ENCODE measurements around the gene SARDH.

SARDH gene

DNA sequence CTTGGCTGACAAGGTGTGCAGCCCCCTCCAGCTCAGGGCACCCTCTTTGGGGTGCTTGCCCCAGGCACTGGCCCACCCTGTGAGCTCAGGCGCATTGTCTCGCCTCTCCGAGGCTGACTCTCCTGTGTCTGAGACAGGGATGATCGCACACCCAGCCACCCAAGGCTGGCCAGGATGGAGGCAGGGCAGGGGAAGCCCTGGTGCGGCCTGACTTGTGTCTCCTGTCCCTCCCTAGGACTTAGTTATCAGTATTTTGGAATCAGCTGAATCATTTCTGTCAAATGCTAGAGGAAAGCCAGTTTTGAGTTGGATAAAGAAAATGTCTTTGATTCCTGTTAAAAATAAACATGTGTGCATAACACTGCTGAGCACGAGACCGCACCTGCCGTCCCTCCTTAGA lies 104.5 kb downstream of the SARDH start:
- TF ChIP-seq, protein P1, sequence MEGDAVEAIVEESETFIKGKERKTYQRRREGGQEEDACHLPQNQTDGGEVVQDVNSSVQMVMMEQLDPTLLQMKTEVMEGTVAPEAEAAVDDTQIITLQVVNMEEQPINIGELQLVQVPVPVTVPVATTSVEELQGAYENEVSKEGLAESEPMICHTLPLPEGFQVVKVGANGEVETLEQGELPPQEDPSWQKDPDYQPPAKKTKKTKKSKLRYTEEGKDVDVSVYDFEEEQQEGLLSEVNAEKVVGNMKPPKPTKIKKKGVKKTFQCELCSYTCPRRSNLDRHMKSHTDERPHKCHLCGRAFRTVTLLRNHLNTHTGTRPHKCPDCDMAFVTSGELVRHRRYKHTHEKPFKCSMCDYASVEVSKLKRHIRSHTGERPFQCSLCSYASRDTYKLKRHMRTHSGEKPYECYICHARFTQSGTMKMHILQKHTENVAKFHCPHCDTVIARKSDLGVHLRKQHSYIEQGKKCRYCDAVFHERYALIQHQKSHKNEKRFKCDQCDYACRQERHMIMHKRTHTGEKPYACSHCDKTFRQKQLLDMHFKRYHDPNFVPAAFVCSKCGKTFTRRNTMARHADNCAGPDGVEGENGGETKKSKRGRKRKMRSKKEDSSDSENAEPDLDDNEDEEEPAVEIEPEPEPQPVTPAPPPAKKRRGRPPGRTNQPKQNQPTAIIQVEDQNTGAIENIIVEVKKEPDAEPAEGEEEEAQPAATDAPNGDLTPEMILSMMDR (IDR thresholded peaks at IDR 0.05; ENCODE audit: low read depth, low read length, missing control alignments), result no peak
- Histone ChIP-seq H3K4me3 (ENCODE audit: low read depth, low read length) (no peak overlapping the region), H3K36me3 (replicated peaks) (no peaks in the 10 kb centered on the region), H3K27me3 (replicated peaks) (peaks cover 10% of the 10 kb centered on the region), H3K27ac (no peak overlapping the region)
- DNase-seq, result no peak
- in situ Hi-C loops (cut with HindIII; ENCODE audit: low pct_ligation_motif_present, low sequenced_read_pairs), result no loop called here

- TF ChIP-seq, protein P1 (IDR thresholded peaks at IDR 0.05; ENCODE audit: low read depth, low read length, missing control alignments), result no peak
- no peak overlapping the region for H3K4me3 ChIP-seq (ENCODE audit: low read depth, low read length)
- no peak for DNase-seq
- no peak overlapping the region for H3K27ac ChIP-seq
- H3K36me3 ChIP-seq (replicated peaks), result no peaks in the 10 kb centered on the region
- H3K27me3 ChIP-seq (replicated peaks), result peaks cover 9% of the 10 kb centered on the region
- in situ Hi-C loops (cut with HindIII; ENCODE audit: low pct_ligation_motif_present, low sequenced_read_pairs), result no loop called here
These were observed 105.1 kb downstream of the SARDH start for GRCh38 chr9:133632806-133633680.

DNA sequence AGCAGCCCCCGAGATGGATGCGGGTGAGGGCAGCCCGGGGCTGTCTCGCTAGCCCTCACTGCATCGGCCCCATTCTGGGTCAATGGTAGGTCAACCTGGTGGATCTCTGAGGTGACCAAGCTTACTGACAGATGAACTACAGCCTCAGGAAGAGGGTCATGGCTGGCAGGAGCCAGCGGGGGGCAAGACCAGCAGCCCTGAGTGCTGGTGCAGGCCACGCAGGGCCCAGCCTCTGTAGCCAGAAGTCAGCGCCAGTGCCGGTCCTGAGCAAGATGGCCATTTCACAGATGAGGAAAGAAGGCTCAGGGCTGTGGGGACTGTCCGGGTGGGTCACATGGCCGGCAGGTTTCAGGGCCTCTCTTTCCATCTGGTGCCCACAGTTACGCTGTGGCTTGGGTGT lies 107.0 kb downstream of the SARDH start:
- TF ChIP-seq, protein P1 (IDR thresholded peaks at IDR 0.05; ENCODE audit: low read depth, low read length, missing control alignments), result no peak
- Histone ChIP-seq H3K27me3 (replicated peaks) (peaks cover 3% of the 10 kb centered on the region), H3K27ac (no peak overlapping the region), H3K4me3 (ENCODE audit: low read depth, low read length) (no peak overlapping the region), H3K36me3 (replicated peaks) (no peaks in the 10 kb centered on the region)
- in situ Hi-C loops (cut with HindIII; ENCODE audit: low pct_ligation_motif_present, low sequenced_read_pairs), result no loop called here
- no peak for DNase-seq

DNA sequence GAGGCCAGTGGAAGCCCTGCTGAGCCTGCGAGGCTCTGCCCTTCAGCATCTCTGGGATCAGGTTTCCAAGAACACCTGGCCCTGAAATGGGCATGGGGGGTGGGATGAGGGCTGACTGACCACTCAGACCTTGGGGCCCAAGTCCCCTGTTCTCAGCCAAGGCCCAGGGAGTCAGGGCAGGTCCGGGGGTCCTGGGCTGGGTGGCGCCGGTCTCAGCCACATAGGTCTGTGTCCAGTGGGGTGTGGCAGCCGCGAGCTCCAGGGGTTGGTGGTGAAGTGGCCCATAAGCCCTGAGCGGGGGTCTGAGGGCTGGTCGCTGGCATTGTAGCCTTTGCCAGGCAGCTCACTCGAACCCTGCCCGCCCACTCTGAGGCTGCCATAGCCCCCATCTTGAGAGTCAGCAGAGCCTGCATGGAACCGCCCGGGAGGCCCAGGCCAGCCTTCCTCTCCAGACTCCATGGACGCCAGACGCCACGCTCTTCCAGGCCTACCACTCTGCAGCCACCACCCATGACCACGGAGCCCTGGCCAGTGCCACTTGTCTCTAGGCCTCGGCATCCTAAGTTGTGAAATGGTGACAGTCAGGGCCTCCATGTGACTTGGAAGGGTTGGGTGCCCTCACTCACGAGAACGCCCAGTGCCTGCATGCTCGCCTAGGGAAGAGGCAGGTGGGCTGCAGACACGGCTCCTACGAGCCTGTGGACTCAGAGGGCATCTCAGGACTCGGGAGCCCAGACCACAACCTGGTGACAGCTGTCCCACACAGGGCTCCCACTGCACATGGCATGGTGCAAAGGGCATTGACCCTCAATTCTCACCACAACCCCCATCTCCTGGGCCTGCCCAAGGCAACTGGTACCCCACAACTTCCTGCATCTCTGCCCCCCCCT lies 108.7 kb downstream of the SARDH start:
- no peak overlapping the region for H3K27ac ChIP-seq
- H3K36me3 ChIP-seq (replicated peaks), result no peaks in the 10 kb centered on the region
- no peaks in the 10 kb centered on the region for H3K27me3 ChIP-seq (replicated peaks)
- TF ChIP-seq, protein P1 (IDR thresholded peaks at IDR 0.05; ENCODE audit: low read depth, low read length, missing control alignments), result no peak
- in situ Hi-C loops (cut with HindIII; ENCODE audit: low pct_ligation_motif_present, low sequenced_read_pairs), result no loop called here
- DNase-seq, result no peak
- H3K4me3 ChIP-seq (ENCODE audit: low read depth, low read length), result no peak overlapping the region

DNA sequence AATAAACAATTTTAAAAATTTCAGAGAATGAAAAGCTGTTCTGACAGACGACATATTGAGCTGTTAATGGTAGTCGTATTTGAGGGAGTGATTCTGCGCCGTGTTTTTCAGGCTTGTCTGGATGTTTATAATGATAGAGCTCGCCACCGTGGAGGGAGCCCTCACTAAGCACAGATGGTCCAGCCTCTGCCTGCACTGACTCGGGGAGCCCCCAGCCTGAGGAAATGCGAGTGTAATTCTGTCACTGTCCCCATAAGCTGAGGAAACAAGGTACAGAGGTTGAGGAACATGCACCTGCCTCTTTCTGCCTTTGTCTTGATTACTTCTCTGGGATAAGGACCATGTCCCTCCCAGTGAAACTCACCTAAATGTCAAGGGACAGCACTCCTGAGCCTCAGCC lies 109.4 kb downstream of the SARDH start:
- TF ChIP-seq, protein P1 (IDR thresholded peaks at IDR 0.05; ENCODE audit: low read depth, low read length, missing control alignments), result no peak
- no peak for DNase-seq
- H3K4me3 ChIP-seq (ENCODE audit: low read depth, low read length), result no peak overlapping the region
- H3K27ac ChIP-seq, result no peak overlapping the region
- no peaks in the 10 kb centered on the region for H3K27me3 ChIP-seq (replicated peaks)
- H3K36me3 ChIP-seq (replicated peaks), result no peaks in the 10 kb centered on the region
- in situ Hi-C loops (cut with HindIII; ENCODE audit: low pct_ligation_motif_present, low sequenced_read_pairs), result no loop called here
